Ishikawa (cell line): Measurements from ENCODE around the gene PRM2.

Experiments used
- CEBPB ChIP-seq: IDR thresholded peaks from 2 replicates; pipeline ENCODE4 v1.6.1; 2012
- EGR1 ChIP-seq: IDR thresholded peaks from 2 replicates; pipeline ENCODE4 v1.6.1; 2012
- EP300 ChIP-seq: IDR thresholded peaks from 2 replicates; pipeline ENCODE4 v1.6.1; 2012; ENCODE audit warnings: borderline replicate concordance
- FOXM1 ChIP-seq: IDR thresholded peaks from 2 replicates; pipeline ENCODE4 v1.6.1; 2012; ENCODE audit warnings: low read depth, borderline replicate concordance
- MAX ChIP-seq: IDR thresholded peaks from 2 replicates; pipeline ENCODE4 v1.6.1; 2012
- RAD21 ChIP-seq: IDR thresholded peaks from 2 replicates; pipeline ENCODE4 v1.6.1; 2012; ENCODE audit warnings: low read depth
- REST ChIP-seq: IDR thresholded peaks from 2 replicates; pipeline ENCODE4 v1.6.1; 2012; ENCODE audit warnings: low read depth, mild to moderate bottlenecking
- TAF1 ChIP-seq: IDR thresholded peaks from 2 replicates; pipeline ENCODE4 v1.6.1; 2012; ENCODE audit warnings: low read depth, mild to moderate bottlenecking
- TEAD4 ChIP-seq: IDR thresholded peaks from 2 replicates; pipeline ENCODE4 v1.6.1; 2012
- ZBTB7A ChIP-seq: IDR thresholded peaks from 2 replicates; pipeline ENCODE4 v1.6.1; 2012; ENCODE audit warnings: low read depth

GRCh38 chr16:11291091-11291703, 14.9 kb upstream of the PRM2 start:
- TF ChIP-seq ZBTB7A (no peak), REST (no peak), EP300 (no peak), RAD21 (no peak), MAX (no peak), EGR1 (no peak), FOXM1 (no peak), CEBPB (no peak), TEAD4 (no peak), TAF1 (no peak)
